GM21526 (cell line): ENCODE measurements around the gene EXD2.
"Not testable (repeated sequence)": the region's sequence is repeated elsewhere in the genome, so short reads cannot be mapped to it uniquely, and the experiment has no call there.

Experiments used
- ATAC-seq: cut with Tn5 transposase; IDR thresholded peaks from one replicate; pipeline ENCODE4 v1.9.1; 2021; ENCODE audit warnings: moderate library complexity; ENCODE audit not compliant: unreplicated experiment, low FRiP score

Gene EXD2

GRCh38 chr14:69274321-69274720 is 83.0 kb downstream of the EXD2 start:
- ATAC-seq, result no peak

GRCh38 chr14:69275331-69275730 is 84.0 kb downstream of the EXD2 start:
- no peak for ATAC-seq

- not testable (repeated sequence) for ATAC-seq
Observed at GRCh38 chr14:69277356-69277755, 86.1 kb downstream of the EXD2 start.

- no peak for ATAC-seq
Observed at GRCh38 chr14:69280746-69281291, 89.5 kb downstream of the EXD2 start.

- ATAC-seq, result no peak
Observed at GRCh38 chr14:69281450-69282169, 90.3 kb downstream of the EXD2 start.

GRCh38 chr14:69282448-69282847 is 91.2 kb downstream of the EXD2 start:
- ATAC-seq, result no peak

GRCh38 chr14:69284170-69284569 is 92.9 kb downstream of the EXD2 start:
- no peak for ATAC-seq

GRCh38 chr14:69285661-69286255 is 94.5 kb downstream of the EXD2 start:
- ATAC-seq, result no peak

- no peak for ATAC-seq
Observed at GRCh38 chr14:69287098-69288010, 96.1 kb downstream of the EXD2 start.

- no peak for ATAC-seq
Observed at GRCh38 chr14:69288011-69288771, 96.9 kb downstream of the EXD2 start.

- ATAC-seq, result no peak
Observed at GRCh38 chr14:69288956-69289705, 97.8 kb downstream of the EXD2 start.

GRCh38 chr14:69289811-69290520 is 98.7 kb downstream of the EXD2 start:
- ATAC-seq, result no peak

GRCh38 chr14:69290881-69291280 is 99.6 kb downstream of the EXD2 start:
- ATAC-seq, result not testable (repeated sequence)

GRCh38 chr14:69291396-69291795 is 100.1 kb downstream of the EXD2 start:
- ATAC-seq, result no peak

GRCh38 chr14:69291891-69292561 is 100.7 kb downstream of the EXD2 start:
- no peak for ATAC-seq
